SIG-M5 (cell line): ENCODE data around the gene CNPY4.

Source experiments
- DNase-seq: peaks from one replicate; lab custom pipeline; 2025; lab: John Stamatoyannopoulos, UW

CNPY4 gene

GRCh38 chr7:100119072-100119969 lies at the start of gene CNPY4, which contains the start of gene TAF6:
CNPY4 (plus strand) TSS chr7:100119634; CDS start chr7:100119745, 111 bp downstream.
TAF6 (minus strand) TSS chr7:100119358; CDS start chr7:100114209, 5,149 bp downstream.
- DNase-seq: peak; percentile 57

DNA sequence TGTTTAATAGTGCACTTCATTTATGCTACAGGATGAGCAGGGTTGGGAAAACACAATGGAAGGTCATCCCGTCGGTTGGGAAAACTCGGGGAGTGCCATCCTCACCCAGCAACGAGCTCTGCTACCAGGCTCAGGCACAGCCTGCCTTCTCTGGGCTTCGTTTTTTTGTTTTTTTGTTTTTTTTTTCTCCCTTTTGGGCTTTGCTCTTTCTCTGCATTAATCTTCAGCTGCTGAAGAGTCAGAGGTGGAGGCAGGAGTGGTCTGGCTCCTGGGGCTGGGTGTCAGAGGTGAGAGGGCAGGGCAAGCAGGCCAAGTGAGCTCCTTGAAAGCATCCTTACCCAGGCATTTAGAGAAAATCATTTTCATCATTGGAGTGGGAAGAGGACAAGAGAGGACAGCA lies 49.4 kb upstream of the CNPY4 start:
- no peak for DNase-seq

- no peak for DNase-seq
Observed at GRCh38 chr7:100071018-100071723, 48.3 kb upstream of the CNPY4 start.

DNA sequence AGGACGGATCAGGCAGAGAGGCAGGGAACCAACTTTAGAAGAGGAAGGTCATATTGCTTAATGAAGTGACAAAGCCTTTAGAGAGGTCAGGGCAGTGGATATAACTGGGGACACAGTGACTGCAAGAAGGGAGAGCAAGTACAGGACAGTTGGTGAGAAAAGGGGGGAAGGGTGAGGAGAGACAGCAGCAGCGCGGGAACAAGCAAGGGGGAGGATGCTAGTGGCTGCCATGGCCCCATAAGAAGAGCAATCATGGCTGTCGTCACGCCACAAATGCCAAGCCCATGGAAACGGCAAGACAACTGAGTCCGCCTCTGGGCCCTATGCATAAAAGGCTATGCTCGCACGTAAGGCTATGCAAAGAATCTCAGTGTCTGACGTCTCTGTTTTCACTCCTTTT lies 47.0 kb upstream of the CNPY4 start:
- no peak for DNase-seq

- no peak for DNase-seq
Observed at GRCh38 chr7:100074841-100075240, 44.6 kb upstream of the CNPY4 start.

DNA sequence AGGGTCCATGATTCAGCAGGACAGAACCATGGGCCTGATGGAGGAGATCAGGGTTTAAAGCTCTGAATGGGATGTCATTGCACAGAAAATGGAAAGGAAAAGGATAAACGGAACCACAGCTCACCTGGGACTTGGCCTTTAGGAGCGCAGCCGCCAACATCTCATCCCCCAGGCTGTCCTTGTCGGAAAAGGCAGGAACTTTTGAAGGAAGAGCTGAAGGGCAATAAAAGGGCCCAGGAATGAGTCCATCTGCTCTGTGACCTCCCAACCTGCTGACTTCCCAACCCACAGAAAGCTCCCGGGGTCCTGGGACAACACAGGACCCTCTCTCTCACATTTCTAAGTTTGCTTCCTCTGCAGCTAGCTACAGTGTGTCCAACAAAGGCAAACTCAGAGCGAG lies 44.0 kb upstream of the CNPY4 start:
- no peak for DNase-seq

DNA sequence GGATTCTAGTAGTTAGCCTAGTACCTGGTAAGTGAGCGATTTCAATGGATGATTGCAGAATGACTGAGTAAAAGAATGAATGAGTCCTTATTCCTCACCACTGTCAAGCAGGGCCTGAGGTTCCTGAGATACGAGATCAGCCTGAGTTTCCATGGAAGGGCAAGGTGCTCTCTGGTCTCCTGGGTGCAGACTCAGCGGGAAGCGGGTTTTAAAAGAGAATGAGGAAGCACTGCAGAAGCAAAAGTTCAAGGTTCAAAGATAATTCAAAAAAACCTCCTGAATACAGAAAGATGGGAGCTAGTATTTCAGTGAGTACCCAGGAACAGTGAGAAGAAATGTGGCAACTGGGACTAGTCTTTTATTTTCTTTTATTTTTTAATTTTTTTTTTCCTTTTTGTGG lies 42.2 kb upstream of the CNPY4 start:
- no peak for DNase-seq

DNA sequence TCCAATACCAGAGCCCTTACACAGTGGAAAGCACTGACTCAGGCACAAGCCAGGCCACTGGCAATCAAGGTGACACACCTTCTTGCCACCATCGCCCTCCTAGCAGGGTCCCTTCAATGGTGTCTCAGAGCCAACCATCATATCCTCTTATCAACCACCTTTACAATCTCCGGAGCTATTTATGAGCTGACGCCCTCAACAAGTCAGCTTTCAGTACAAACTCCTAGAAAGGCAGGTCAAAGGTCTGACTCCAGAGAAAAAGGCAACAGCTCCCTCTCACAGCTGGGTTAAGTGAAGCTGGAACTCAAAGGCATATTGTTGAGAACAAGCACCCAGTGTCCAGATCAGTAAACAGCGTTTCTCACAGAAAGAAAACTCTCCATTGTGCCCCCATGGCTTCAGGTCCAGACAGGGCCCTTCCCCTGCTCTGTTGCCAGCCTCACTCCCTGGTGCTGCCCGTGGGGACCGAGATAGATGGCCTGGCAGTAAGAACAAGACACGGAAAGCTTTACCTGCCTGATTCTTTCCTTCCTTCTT lies 40.3 kb upstream of the CNPY4 start:
- no peak for DNase-seq

DNA sequence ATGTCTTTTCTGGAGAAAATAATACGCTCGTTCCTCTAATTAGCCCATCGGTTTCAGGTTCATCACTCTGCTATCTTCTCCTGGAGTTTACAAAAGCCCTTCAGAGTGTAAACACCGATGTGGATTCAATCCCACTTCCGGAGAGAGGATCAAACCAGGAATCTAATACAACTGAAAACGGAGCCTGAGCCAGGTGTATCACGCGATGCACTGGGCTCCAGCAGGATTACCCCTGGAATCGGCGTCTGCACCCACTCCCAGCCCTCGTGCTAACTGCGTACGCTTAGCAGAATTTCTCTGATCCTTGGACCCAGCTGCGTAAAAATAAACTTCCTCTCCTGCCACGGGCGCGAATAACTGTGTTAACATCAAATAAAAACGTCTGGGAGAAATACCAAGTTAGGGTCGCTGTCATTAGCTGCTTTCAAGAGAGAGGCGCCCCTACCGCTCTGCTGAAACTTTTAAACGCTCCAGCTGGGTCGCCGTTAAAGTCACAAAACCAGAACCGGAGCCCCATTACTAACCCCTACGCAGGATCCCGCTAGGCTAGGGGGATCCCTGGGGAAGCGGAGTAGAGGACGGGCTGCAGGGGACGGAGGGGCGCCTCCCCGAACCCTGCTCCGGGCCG lies 38.4 kb upstream of the CNPY4 start:
- DNase-seq: no peak

GRCh38 chr7:100081535-100082102 lies 37.8 kb upstream of the CNPY4 start, which contains the start of gene ZNF3:
ZNF3 (minus strand) TSS chr7:100081723; CDS start chr7:100077357, 4,366 bp downstream.
- DNase-seq: peak; percentile 84

GRCh38 chr7:100082978-100083377 lies 36.5 kb upstream of the CNPY4 start:
- no peak for DNase-seq

- no peak for DNase-seq
Observed at GRCh38 chr7:100085515-100085914, 33.9 kb upstream of the CNPY4 start.

DNA sequence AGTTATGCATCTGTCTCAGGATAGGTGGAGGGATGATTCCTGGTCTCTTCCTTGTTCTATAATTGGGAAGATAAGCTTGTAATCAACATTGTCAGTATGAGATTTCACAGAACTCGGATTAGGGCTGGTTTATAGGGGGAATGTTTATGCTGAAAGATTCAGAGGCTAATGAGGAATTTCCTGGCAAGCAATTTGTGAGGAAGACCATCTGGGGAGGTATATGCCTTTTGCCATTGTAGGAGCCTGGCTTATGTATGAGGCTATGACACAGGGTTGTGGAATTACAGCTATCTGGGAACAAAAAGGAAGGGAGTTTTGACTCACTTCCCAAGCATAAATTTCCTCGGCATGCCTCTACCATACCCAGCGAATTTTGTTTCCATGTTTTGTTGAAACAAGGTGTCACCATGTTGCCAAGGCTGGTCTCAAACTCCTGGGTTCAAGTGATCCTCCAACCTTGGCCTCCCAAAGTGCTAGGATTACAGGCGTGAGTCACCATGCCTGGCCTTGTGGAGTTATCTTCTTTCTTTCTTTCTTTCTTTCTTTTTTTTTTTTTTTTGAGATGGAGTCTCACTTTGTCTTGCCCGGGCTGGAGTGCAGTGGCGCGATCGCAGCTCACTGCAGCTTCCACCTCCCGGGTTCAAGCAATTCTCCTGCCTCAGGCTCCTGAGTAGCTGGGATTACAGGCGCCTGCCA lies 32.2 kb upstream of the CNPY4 start:
- no peak for DNase-seq

DNA sequence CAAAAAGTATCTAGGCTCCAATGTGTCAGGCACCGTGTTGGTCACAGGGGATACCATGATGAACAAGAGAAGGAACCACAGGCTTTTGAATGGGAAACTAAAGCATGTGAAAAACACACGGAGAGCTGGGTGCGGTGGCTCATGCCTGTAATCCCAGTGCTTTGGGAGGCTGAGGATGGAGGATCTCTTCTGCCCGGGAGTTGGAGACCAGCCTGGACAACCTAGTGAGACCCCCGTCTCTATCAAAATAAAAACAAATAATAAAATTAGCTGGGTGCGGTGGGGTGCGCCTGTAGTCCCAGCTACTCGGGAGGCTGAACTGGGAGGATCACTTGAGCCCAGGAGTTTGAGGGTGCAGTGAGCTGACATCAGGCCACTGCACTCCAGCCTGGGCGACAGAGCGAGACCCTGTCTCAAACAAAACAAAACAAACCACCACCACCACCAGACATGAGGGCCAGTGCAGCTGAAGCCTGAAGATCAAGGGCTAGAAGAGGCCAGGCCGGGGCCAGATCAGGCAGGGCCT lies 31.3 kb upstream of the CNPY4 start:
- no peak for DNase-seq

DNA sequence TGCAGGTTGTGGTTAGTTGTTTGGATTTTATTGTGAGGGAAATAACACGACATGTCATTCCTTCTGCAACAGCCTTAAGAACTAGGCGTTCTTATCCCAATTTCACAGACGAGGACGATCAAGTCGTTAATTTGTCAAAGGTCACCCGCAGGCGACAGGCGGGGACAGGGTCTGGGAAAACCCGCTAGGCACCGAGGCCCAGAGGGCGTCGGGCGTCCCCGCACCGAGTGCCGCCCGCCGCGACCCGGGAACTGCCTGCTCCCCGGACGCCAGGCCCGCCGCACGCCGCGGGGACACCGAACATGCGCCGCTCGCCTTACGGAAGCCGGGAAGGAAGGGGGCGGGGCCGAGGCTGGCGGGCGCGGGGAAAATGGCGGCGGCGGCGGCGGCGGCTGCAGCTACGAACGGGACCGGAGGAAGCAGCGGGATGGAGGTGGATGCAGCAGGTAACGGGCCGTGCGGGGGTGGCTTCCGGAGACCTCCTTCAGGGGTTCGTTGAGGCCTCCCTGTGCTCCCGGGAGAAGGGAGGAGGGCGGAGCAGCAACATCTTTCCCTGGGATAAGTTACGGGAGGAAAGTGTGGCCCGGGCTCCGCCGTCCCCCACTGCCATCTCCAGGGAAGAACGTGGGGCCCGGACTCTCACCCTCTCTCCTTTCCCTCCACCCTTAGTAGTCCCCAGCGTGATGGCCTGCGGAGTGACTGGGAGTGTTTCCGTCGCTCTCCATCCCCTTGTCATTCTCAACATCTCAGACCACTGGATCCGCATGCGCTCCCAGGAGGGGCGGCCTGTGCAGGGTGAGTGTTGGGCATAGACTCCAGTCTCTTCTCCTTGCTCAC lies 30.6 kb upstream of the CNPY4 start, which contains the start of gene COPS6:
TSS of gene COPS6 (plus strand) at position 349 of the 837 bp plus-strand sequence. CDS start at position 371, 22 bp downstream.
- no peak for DNase-seq

DNA sequence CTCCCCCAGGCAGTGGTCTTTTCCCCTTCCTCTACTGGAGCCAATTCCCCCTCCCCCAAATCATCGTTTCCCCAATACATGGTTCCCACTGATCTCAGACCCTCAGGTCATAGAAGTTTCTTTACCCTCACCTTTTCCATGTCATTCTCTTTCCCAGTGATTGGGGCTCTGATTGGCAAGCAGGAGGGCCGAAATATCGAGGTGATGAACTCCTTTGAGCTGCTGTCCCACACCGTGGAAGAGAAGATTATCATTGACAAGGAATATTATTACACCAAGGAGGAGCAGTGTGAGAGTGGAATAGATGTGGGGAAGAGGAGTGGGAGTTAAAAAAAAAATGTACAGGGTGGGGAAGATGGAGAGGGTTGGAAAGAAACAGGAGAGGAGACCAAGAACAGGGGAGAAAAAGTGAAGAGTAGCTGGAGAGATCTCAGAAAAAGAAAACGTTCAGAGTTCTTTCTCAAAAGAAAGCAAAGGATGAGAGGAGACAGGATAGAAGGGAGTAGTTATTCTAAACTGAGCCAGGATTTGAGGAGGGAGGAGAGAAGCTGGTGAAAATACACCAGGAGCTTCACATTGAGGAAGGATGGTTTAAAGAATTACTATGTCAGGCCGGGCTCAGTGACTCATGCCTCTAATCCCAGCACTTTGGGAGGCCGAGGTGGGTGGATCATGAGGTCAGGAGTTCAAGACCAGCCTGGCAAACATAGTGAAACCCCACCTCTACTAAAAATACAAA lies 29.8 kb upstream of the CNPY4 start:
- DNase-seq: no peak

GRCh38 chr7:100090527-100091410 lies 28.7 kb upstream of the CNPY4 start:
- no peak for DNase-seq
